GM18951 (cell line): Measurements from ENCODE around the gene RGL3.

ENCODE experiments used
- POLR2A ChIP-seq: IDR thresholded peaks from 4 replicates; pipeline ENCODE4 v1.6.1; 2011; ENCODE audit warnings: mild to moderate bottlenecking; ENCODE audit not compliant: insufficient read length, insufficient read depth; ENCODE audit errors: extremely low read depth
- in situ Hi-C: fragments of 300-500 bp; cut with MboI; formaldehyde crosslinking; loops from one replicate; pipeline ENCODE4 v1.12.0; 2022; ENCODE audit warnings: low sequenced_read_pairs, mixed read lengths, inconsistent platforms; ENCODE audit not compliant: unreplicated experiment

Gene RGL3

DNA sequence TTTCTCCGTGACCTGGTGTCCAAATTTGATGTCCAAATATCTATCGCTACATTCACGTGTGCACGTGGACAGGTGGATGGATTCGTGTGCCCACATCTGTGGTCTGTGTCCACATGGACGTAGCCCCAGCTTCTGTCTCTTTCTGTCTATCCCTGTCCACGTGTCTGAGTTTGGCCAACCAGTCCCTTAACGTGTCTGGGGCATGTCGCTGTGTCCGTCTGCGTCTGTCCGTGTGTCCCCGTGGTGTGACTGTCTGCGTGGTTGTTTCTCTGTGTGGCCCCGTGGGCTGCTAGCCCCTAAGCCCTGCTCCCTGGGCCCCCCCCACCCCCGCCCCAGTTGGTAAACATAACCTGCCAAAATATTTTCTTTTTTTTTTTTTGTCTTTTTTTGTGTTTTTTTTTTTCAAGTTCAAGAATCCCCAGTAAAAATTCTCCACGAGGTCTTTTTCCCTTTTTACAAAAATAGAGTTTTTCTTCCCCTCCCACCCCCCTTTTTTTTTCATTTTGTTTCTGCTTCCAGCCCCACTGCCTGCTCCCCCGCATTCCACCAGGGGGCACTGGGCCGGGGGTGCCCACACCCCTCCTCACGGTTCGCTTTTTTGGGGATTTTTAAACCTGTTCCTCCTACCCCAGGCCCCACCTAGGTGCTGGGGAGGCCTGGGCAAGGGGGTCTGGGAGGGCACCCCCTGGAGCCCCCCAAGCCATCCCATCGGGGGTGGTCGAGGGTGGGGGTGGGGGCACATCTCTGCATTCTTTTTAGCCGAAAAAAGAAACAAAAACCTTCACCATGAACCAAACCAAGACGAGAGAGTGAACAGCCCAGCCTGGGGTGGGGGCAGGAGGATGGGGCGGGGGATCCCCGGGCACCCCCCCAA lies 34.6 kb upstream of the RGL3 start:
- in situ Hi-C loops = no loop called here
- TF ChIP-seq POLR2A = no peak

DNA sequence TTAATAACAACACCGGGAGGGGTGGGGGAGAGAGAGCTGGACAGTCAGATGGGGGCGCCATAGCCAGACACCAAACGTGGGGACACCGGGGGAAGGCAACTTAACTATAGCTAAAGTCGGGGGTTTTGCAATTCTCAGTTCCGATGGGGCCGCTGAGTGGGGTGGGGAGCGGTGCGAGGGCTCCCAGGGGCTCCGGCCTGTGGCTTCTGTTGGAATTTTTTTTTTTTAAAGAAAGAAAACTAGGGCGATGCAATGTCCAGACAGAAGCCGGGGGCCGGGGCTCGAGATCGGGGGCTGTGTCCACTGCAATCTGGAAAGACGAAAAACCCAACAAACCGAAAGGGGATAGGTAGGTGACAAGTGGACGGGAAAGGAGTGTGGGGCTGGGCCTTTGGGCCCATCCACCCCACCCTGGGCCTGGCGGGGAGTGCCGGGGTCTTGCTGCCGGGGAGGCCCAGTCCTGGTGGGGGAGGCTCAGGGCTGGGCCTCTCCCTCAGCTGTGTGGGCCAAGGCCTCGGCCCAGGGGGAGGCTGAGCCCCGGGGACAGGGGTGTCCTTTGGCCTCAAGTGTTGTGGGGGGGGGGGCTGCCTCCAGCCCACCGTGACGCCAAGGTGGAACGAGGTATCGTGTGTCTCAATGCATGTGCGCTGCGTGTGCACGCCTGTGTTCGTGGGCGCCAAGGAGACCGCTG lies 33.7 kb upstream of the RGL3 start:
- TF ChIP-seq POLR2A = no peak
- in situ Hi-C loops = no loop called here

DNA sequence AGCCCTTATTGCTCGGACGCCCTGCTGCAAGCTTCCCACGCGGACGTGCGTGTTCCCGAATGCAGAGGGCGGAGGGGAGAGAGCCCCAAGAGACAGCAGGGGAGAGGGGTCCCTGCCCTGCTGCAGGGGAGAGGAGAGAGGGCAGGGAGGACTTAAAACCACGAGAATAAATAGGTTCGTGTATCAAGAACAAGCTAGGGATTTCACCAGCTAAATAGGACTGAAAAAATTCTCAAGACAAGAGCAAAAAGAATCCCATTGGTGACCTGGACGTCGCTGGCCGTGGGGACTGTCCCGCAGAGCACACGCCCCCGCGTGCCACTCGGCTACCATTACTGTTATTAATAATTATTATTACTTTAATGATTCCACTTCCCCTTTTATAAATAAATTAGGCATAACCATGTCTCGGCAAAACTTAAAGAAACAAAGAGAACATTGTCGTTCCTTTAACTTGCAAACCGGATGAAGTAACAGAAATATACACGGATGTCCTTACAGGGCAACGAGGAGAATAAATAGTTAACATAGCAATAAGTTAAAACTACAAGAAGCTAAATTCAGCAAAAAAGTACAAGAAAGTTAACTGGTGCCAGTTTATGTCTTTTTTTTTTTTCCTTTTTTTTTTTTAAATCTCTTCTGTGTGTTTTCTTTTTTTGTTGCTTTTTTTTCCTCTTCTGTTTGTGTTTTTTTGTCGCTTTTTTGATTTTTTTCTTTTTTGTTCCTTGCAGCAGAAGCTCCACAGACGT lies 32.9 kb upstream of the RGL3 start:
- in situ Hi-C loops = no loop called here
- TF ChIP-seq POLR2A = no peak

DNA sequence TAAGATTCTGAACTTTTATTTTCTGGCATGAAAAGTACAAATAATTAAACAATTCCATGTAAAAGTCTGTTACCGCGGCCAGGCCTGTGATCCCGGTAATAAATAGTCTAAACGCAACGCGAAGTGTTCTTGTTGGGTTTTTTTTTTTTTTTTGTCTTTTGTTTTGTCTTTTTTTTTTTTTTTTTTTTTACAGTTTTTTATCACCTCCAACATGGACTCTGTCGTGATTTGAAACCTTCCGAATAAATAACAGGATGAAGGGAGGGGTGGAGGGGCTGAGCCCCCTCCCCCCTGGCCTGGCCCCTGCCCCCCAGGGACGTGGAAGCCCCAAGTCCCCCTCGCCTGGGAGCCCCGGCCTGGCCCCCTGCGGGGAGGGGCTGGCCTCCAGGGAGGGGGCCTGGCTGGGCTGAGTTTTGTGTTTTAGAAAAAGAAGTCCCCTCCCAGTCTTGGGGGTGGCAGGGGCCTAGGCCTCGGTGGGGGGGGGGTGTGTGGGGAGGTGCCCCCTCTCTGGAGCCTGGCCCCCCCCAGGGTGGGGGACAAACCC lies 32.3 kb upstream of the RGL3 start:
- TF ChIP-seq POLR2A = no peak
- in situ Hi-C loops = no loop called here

DNA sequence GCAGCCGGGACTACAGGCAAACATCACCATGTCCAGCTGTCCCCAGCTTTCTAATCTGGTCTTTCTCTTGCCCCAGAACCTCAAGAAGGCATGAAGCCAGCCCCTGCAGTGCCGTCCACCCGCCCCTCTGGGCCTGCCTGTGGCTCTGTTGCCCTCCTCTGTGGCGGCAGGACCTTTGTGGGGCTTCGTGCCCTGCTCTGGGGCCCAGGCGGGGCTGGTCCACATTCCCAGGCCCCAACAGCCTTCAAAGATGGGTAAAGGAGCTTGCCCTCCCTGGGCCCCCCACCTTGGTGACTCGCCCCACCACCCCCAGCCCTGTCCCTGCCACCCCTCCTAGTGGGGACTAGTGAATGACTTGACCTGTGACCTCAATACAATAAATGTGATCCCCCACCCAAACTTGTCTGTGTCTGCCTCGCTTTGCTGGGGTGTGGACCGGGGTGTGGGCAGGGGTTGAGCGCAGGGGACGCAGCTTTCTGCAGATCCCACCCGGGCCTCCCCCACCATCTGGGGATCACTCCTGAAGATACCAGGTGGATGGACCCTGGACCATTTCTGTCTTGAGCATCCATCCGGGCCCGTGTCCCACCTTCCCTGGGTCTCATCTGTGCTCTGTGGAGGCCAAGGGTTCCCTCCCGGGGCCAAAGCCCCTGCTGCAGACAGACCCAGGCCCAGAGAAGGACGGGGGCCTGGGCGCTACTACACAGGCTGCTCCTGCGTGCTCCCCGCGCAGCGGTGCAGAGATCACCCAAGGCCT lies 31.6 kb upstream of the RGL3 start:
- no peak for TF ChIP-seq POLR2A

DNA sequence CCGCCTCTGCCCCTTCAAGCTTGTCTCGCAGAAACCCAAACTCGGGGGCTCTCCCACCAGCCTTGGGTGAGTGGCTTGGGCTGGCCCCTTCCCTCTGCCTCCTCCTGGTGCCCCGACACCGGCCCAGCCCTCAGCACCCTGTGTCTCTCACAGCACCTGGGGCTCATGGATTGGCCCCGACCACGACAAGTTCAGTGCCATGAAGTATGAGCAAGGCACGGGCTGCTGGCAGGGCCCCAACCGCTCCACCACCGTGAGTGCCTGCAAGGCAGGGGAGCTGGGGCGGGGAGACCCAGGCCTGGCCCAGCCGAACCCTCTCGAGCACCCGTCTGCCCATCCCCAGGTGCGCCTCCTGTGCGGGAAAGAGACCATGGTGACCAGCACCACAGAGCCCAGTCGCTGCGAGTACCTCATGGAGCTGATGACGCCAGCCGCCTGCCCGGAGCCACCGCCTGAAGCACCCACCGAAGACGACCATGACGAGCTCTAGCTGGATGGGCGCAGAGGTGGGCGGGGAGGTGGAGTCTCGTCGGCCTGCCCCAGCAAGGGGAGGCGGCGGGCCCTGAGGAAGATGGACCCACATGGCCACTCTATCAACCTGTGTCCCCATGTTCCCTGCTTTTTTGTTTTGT lies 29.9 kb upstream of the RGL3 start:
- TF ChIP-seq POLR2A = no peak
- in situ Hi-C loops = no loop called here

More for the DNA sequence above, 31.6 kb upstream of the RGL3 start:
- in situ Hi-C loops = no loop called here

DNA sequence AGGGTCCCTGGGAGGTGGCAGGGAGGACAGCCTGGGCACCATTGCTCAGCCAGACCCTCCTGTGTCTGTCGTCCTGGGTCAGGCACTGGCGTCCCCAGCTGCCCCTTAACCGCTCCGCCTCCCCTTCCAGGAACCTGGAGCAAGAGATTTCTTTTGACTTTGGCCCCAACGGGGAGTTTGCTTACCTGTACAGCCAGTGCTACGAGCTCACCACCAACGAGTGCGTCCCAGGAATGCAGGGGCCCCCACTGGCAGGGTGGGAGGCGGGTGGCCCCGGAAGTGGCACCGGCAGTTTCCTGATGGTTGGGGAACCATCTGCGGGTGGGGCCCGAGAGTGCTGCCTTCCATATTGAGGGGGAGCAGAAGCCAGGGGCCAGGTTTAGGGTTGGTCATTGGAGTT lies 29.3 kb upstream of the RGL3 start:
- in situ Hi-C loops = no loop called here
- TF ChIP-seq POLR2A = no peak

DNA sequence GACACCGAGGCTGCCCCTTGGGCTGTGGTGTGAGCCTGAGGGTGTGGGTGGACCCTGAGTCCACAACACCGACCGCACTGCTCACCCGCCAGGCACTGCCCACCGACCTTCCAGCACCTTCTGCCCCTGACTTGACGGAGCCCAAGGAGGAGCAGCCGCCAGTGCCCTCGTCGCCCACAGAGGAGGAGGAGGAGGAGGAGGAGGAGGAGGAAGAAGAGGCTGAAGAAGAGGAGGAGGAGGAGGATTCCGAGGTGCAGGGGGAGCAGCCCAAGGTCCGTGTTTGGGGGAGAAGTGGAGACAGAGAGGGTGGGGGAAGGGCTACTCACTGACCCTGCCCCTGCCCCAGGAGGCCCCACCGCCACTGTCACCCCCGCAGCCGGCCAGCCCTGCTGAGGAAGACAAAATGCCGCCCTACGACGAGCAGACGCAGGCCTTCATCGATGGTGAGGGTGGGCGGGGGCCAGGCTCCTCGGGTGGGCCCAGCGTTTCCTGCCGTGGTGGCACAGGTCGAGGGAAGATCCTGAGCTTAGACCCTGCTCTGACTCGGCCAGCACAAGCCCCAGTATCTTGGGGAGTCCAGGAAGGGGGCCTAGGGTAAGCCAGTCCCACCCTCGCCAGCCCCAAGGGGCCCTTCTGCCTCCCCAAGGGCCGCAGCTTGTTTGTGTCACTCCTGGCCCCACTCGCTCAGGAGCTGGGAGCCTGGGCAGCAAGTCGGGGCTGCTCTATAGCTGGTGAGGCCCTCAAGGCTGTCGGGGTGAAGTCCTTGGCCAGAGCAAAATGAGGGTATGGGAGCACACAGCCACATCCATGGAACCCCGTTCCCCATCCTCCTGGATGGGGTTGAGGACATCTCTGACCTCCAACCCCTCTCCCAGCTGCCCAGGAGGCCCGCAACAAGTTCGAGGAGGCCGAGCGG lies 28.5 kb upstream of the RGL3 start:
- in situ Hi-C loops = no loop called here

DNA sequence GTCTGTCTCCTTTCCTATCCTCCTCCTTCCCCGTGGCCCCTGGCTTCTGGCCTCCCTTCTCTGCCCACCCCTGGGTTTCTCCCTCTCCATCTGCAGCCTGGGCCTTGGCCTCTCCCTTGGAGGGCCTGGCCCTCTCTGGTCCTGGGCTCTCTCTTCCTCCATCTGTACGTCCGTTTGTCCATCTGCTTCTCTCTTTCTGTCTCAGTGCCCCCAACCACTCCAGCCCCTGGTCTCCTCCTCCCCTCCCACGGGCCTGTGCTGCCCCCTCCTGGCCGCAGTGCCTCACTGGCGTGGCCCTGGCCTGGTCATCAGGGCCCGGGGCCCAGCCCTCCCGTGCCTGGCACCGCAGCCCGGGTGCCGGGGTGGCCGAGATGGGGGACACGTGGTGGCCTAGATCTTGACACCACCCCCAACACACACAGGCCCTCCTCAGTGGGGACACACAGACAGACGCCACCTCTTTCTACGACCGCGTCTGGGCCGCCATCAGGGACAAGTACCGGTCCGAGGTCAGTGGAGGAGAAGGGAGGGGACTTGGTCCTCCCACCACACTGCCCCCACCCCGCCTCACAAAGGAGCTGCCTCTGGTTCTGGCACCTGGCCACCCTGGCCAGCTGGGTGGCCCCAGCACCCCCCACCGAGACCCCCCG lies 27.7 kb upstream of the RGL3 start:
- no peak for TF ChIP-seq POLR2A
- in situ Hi-C loops = no loop called here

More for the DNA sequence above, 28.5 kb upstream of the RGL3 start:
- TF ChIP-seq POLR2A = no peak

DNA sequence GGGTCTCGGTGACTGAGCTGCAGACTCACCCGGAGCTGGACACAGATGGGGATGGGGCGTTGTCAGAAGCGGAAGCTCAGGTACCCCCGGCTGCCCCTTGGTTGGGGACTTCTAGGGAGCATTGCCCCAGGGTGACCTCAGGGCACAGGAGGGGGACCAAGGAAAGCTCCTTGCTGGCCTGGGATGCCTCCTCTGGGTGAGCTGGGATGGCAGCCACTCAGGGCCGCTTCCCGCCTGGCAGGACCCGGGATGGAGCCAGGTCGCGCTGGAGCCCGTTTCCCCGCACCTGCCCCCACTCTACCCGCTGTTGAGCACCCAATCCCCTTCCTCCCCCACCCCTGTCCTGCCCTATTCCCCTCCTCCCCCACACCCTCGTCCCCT lies 27.1 kb upstream of the RGL3 start:
- in situ Hi-C loops = no loop called here
- no peak for TF ChIP-seq POLR2A

DNA sequence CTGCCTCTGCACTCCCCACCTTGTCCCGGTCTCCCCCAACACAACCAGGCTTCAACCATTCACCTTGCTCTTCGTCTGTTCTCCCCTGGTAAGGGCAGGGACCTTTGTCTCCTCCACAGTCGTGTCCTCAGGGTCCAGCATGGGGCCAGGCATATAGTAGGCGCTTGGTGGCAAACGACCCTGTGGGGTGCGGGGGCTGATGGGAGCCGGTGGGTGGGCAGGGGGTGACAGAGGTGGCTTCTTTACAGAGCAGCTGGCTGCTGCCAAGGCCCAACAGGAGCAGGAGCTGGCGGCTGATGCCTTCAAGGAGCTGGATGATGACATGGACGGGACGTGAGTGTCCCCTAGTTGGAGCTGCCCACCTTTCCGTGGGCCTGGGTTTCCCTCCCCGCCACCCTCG lies 26.0 kb upstream of the RGL3 start:
- TF ChIP-seq POLR2A = no peak
- in situ Hi-C loops = no loop called here
